ENCODE results near the gene SVIL. TPM values are rescaled to one million over a fixed set of nuclear protein-coding genes. Genes with fewer than 3 reads are reported as not detected.

SVIL gene
- total and polyA plus RNA-seq, 2 of the 13 experiments (the other 11 are each of a cell fraction or from before 2014, with no cell fraction given) = 3.9 to 12.1 TPM

GRCh38 chr10:29522061-29522855 is 112.5 kb downstream of the SVIL start (continued):
- TF ChIP-seq ZFYVE20 (CRISPR knock-in tag; IDR thresholded peaks at IDR 0.05; ENCODE audit: borderline replicate concordance, low read depth) (no peak), THYN1 (CRISPR knock-in tag; IDR thresholded peaks at IDR 0.05; ENCODE audit: borderline replicate concordance, low read depth) (no peak), RFXANK (CRISPR knock-in tag; IDR thresholded peaks at IDR 0.05) (no peak)

GRCh38 chr10:29519659-29520058 is 115.1 kb downstream of the SVIL start:
- no peaks in the 10 kb centered on the region for H4K20me1 ChIP-seq (ENCODE audit: insufficient read depth, low read length)
- WGBS (ENCODE audit: low lambda C conversion rate) = 97% methylated on average over 3 of the region's 3 CpGs
- in situ Hi-C loops (cut with HindIII; ENCODE audit: extremely low pct_ligation_motif_present, low pct_unique_long_range_greater_than_20kb) (no loop called here), intact Hi-C loops (cut with micrococcal nuclease; ENCODE audit: unreplicated experiment) (loop anchor here (5.0 kb wide), 1 partner anchor 73 kb away; no protein-coding TSS in a partner anchor)
- no peak for DNase-seq (ENCODE audit: low spot score)
- CTCF ChIA-PET (ENCODE audit: low intra/inter-chr PET ratio, low total read pairs) = no interaction called here
- peaks cover 11 to 30% of the 10 kb centered on the region in 2 experiments for H3K36me3 ChIP-seq (replicated peaks in 1 of 2; ENCODE audit: control insufficient read depth in 1 of 2, insufficient read depth in 2 of 2, low read length in 2 of 2)
- no peaks in the 10 kb centered on the region for H3K9me3 ChIP-seq (ENCODE audit: low read length)
- H3K27ac ChIP-seq (ENCODE audit: extremely low read length, insufficient read depth, low read length) = no peak overlapping the region
- no peak for ATAC-seq
- FAIRE-seq = no peak
- POLR2A ChIA-PET = no interaction called here
- no peaks in the 10 kb centered on the region for H3K27me3 ChIP-seq (ENCODE audit: control insufficient read depth in 1 of 2, insufficient read depth in 2 of 2, low read length in 2 of 2)
- BruUV-seq (replicated peaks) = no TSS peak
- TF ChIP-seq ZNF207 (IDR thresholded peaks at IDR 0.05; ENCODE audit: borderline replicate concordance) (no peak), PRMT3 (CRISPR knock-in tag; IDR thresholded peaks at IDR 0.05; ENCODE audit: borderline replicate concordance, low read depth) (no peak), MLLT10 (CRISPR knock-in tag; IDR thresholded peaks at IDR 0.05) (no peak), FOXC1 (CRISPR knock-in tag; IDR thresholded peaks at IDR 0.05; ENCODE audit: borderline replicate concordance) (no peak), MATR3 (CRISPR knock-in tag; IDR thresholded peaks at IDR 0.05) (no peak), ERF (CRISPR knock-in tag; IDR thresholded peaks at IDR 0.05) (no peak), ZBTB33 (CRISPR knock-in tag; IDR thresholded peaks at IDR 0.05) (no peak), ZNF557 (CRISPR knock-in tag; IDR thresholded peaks at IDR 0.05) (no peak), EP300 (IDR thresholded peaks at IDR 0.05; ENCODE audit: low read depth in 2 of 2, low read length in 2 of 2) (no peak), EP300 (CRISPR knock-in tag; IDR thresholded peaks at IDR 0.05; ENCODE audit: borderline replicate concordance) (no peak), ZNF326 (CRISPR knock-in tag; IDR thresholded peaks at IDR 0.05; ENCODE audit: borderline replicate concordance) (no peak), ZNF607 (CRISPR knock-in tag; IDR thresholded peaks at IDR 0.05; ENCODE audit: borderline replicate concordance) (no peak), FOXO4 (CRISPR knock-in tag; conservative IDR thresholded peaks at IDR 0.05) (no peak), REPIN1 (CRISPR knock-in tag; IDR thresholded peaks at IDR 0.05; ENCODE audit: borderline replicate concordance, low read depth) (no peak)
- no peak overlapping the region for H3K4me3 ChIP-seq (replicated peaks in 1 of 3; ENCODE audit: insufficient read depth in 1 of 3, low read depth in 2 of 3, low read length in 3 of 3)
- H2AFZ ChIP-seq (ENCODE audit: low read length) = no peak overlapping the region
- no peaks in the 10 kb centered on the region for H3K4me1 ChIP-seq (ENCODE audit: insufficient read depth, low read length)
- H3K79me2 ChIP-seq (ENCODE audit: insufficient read depth, low read length) = no peaks in the 10 kb centered on the region
- no peak overlapping the region for H3K4me2 ChIP-seq (ENCODE audit: low read depth, low read length)
- no peak overlapping the region for H3K9ac ChIP-seq (ENCODE audit: insufficient read depth, low read depth, low read length)
